ENCODE results near the gene EEF1G. TPM values are rescaled to one million over a fixed set of nuclear protein-coding genes. Genes with fewer than 3 reads are reported as not detected.
"Not testable (repeated sequence)": the region's sequence is repeated elsewhere in the genome, so short reads cannot be mapped to it uniquely, and the experiment has no call there.

EEF1G gene
- total RNA-seq, 4 donors from 2014 or later = 1,068 to 1,537 (median 1,375) TPM

GRCh38 chr11:62621027-62621566 lies 47.4 kb upstream of the EEF1G start:
- TF ChIP-seq POLR2AphosphoS5 (IDR thresholded peaks at IDR 0.05) (no peak), EP300 (IDR thresholded peaks at IDR 0.05) (no peak), POLR2A (IDR thresholded peaks at IDR 0.05; ENCODE audit: low read depth) (no peak)
- WGBS = 34% methylated on average over 8 of the region's 8 CpGs
- Histone ChIP-seq H3K4me1 (peaks cover 16 to 33% (median 23%) of the 10 kb centered on the region in 4 donors), H3K27ac (replicated peaks in 1 of 4) (peak overlapping the region; percentile 83 to 91 (median 88)), H3K9me3 (no peaks in the 10 kb centered on the region), H3K27me3 (no peaks in the 10 kb centered on the region), H3K36me3 (peaks cover 15 to 45% (median 32%) of the 10 kb centered on the region in 4 donors), H3K4me3 (peak overlapping the region; percentile 66 to 87 (median 76))
- DNase-seq (ENCODE audit: extremely low spot score) = no peak
- intact Hi-C loops (cut with DNase I) = no loop called here

- 78% methylated on average over 3 of the region's 14 CpGs for WGBS
Measured at GRCh38 chr11:62616957-62617356, 43.3 kb upstream of the EEF1G start.

DNA sequence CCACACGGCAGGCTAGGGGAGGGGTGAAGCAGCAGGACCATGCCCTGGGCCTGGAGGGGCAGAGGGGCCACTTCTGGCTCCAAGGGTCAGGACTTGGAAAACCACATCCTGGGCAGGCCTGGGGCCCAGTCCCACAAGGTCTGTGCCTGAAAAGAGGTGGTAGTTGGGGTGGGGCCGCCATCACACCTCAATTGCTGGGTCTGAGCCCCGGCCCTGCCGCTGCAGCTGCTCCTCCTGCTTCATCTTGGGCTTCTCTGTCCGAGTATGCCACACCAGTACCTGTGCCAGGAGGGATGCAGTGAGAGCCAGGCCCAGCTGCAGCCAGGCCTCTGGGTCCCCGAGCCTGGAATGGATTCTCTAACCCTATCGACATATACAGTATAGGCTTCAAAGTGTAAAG lies 41.8 kb upstream of the EEF1G start:
- Histone ChIP-seq H3K27me3 (no peaks in the 10 kb centered on the region), H3K4me1 (peaks cover 21 to 44% (median 36%) of the 10 kb centered on the region in 4 donors), H3K36me3 (peaks cover 5 to 52% (median 34%) of the 10 kb centered on the region in 4 donors), H3K4me3 (no peak overlapping the region), H3K9me3 (no peaks in the 10 kb centered on the region), H3K27ac (replicated peaks in 1 of 4) (no peak overlapping the region)
- no peak for TF ChIP-seq EP300 (IDR thresholded peaks at IDR 0.05)
- no peak for TF ChIP-seq CTCF (IDR thresholded peaks at IDR 0.05)
- no peak for TF ChIP-seq POLR2A (IDR thresholded peaks at IDR 0.05; ENCODE audit: low read depth)
- no peak for DNase-seq (ENCODE audit: extremely low spot score)
- WGBS = 100% methylated on average over 1 of the region's 7 CpGs
- intact Hi-C loops (cut with DNase I) = no loop called here

More at GRCh38 chr11:62616957-62617356, 43.3 kb upstream of the EEF1G start:
- Histone ChIP-seq H3K36me3 (peaks cover 5 to 46% (median 33%) of the 10 kb centered on the region in 4 donors), H3K4me1 (peaks cover 17 to 40% (median 31%) of the 10 kb centered on the region in 4 donors)
- H3K9me3 ChIP-seq; H3K27me3 ChIP-seq; H3K27ac ChIP-seq (replicated peaks in 1 of 4); intact Hi-C loops (cut with DNase I); H3K4me3 ChIP-seq; DNase-seq (ENCODE audit: extremely low spot score): not testable (repeated sequence)

DNA sequence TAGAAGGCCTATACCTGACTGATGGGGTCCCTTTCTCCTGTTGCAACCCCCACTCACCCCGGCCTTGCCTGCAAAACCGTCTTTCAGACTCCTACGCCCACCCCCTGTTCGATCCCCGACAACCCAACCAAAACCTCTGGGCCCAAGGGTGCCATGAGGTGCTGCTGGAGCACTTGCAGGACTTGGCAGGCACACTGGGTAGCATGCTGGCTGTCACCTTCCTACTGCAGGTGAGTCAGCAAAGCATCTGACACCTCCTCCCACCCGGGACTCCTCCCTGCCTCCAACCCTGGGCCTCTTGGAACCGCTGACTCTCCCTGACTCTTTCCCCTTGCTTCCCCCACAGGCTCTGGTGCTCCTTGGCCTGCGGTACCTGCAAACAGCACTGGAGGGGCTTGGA lies 40.6 kb upstream of the EEF1G start:
- no peak for DNase-seq (ENCODE audit: extremely low spot score)
- intact Hi-C loops (cut with DNase I) = no loop called here
- H3K4me3 ChIP-seq = no peak overlapping the region
- H3K27me3 ChIP-seq = no peaks in the 10 kb centered on the region
- no peaks in the 10 kb centered on the region for H3K9me3 ChIP-seq
- H3K4me1 ChIP-seq = peaks cover 24 to 37% (median 33%) of the 10 kb centered on the region in 4 donors
- WGBS = 70% methylated on average over 8 of the region's 8 CpGs
- H3K36me3 ChIP-seq = peaks cover 5 to 59% (median 44%) of the 10 kb centered on the region in 4 donors
- TF ChIP-seq CTCF (IDR thresholded peaks at IDR 0.05) = no peak
- no peak for TF ChIP-seq POLR2AphosphoS5 (IDR thresholded peaks at IDR 0.05)
- TF ChIP-seq POLR2A (IDR thresholded peaks at IDR 0.05; ENCODE audit: low read depth) = no peak
- no peak for TF ChIP-seq EP300 (IDR thresholded peaks at IDR 0.05)
- H3K27ac ChIP-seq (replicated peaks in 1 of 4) = peak overlapping the region in 3 of 4 donors; percentile 95 to 99 (median 97)

GRCh38 chr11:62613291-62613778 lies 39.6 kb upstream of the EEF1G start:
- H3K4me3 ChIP-seq = peak overlapping the region; percentile 70 to 97 (median 83)
- intact Hi-C loops (cut with DNase I) = no loop called here
- no peak for DNase-seq (ENCODE audit: extremely low spot score)
- WGBS = no CpG with 5 or more reads among the region's 15 CpGs
- TF ChIP-seq POLR2A (IDR thresholded peaks at IDR 0.05; ENCODE audit: low read depth) = no peak
- no peak for TF ChIP-seq POLR2AphosphoS5 (IDR thresholded peaks at IDR 0.05)
- TF ChIP-seq EP300 (IDR thresholded peaks at IDR 0.05) = no peak
- no peak for TF ChIP-seq CTCF (IDR thresholded peaks at IDR 0.05)
- H3K9me3 ChIP-seq = no peaks in the 10 kb centered on the region
- peaks cover 24 to 45% (median 33%) of the 10 kb centered on the region in 4 donors for H3K4me1 ChIP-seq
- H3K27me3 ChIP-seq = no peaks in the 10 kb centered on the region
- peak overlapping the region; percentile 91 to 99 (median 96) for H3K27ac ChIP-seq (replicated peaks in 1 of 4)
- H3K36me3 ChIP-seq = peaks cover 5 to 63% (median 50%) of the 10 kb centered on the region in 4 donors
